ENCODE data around the gene OR56B4. TPM values are rescaled to one million over a fixed set of nuclear protein-coding genes. Genes with fewer than 3 reads are reported as not detected.

Gene OR56B4
- total RNA-seq, 1 donor from 2014 or later: not detected

DNA sequence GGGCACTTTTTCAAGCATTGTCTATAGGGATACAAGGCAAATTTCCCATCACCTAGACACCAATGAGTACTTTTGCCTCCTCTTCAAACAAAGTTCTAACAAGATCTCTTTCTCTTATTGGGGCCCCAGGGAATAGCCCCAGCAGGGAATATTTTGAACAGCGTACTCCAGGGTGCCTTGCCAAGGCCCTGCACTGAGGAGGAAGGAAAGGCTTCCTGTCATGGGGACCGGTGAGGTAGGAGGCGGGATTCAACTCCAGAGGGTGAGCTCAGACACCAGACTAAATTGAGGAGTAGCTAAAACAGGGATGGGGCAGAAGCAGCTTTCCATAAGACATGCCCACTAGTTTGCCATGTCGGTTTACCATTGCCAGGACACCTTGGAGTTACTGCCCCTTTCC lies 28.0 kb upstream of the OR56B4 start:
- peaks cover 13% of the 10 kb centered on the region for H3K36me3 Mint-ChIP-seq (ENCODE audit: low read depth, unreplicated experiment)
- no peak for DNase-seq (ENCODE audit: low spot score)
- TF ChIP-seq, protein P1, sequence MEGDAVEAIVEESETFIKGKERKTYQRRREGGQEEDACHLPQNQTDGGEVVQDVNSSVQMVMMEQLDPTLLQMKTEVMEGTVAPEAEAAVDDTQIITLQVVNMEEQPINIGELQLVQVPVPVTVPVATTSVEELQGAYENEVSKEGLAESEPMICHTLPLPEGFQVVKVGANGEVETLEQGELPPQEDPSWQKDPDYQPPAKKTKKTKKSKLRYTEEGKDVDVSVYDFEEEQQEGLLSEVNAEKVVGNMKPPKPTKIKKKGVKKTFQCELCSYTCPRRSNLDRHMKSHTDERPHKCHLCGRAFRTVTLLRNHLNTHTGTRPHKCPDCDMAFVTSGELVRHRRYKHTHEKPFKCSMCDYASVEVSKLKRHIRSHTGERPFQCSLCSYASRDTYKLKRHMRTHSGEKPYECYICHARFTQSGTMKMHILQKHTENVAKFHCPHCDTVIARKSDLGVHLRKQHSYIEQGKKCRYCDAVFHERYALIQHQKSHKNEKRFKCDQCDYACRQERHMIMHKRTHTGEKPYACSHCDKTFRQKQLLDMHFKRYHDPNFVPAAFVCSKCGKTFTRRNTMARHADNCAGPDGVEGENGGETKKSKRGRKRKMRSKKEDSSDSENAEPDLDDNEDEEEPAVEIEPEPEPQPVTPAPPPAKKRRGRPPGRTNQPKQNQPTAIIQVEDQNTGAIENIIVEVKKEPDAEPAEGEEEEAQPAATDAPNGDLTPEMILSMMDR (IDR thresholded peaks at IDR 0.05; ENCODE audit: unreplicated experiment): no peak
- H3K27me3 Mint-ChIP-seq (ENCODE audit: unreplicated experiment): no peaks in the 10 kb centered on the region
- H3K4me1 Mint-ChIP-seq (ENCODE audit: unreplicated experiment): peaks cover 3% of the 10 kb centered on the region
- H3K4me3 Mint-ChIP-seq (ENCODE audit: unreplicated experiment): no peak overlapping the region
- H3K27ac Mint-ChIP-seq (ENCODE audit: unreplicated experiment): no peak overlapping the region
- H3K9me3 Mint-ChIP-seq (ENCODE audit: unreplicated experiment): peaks cover 13% of the 10 kb centered on the region

DNA sequence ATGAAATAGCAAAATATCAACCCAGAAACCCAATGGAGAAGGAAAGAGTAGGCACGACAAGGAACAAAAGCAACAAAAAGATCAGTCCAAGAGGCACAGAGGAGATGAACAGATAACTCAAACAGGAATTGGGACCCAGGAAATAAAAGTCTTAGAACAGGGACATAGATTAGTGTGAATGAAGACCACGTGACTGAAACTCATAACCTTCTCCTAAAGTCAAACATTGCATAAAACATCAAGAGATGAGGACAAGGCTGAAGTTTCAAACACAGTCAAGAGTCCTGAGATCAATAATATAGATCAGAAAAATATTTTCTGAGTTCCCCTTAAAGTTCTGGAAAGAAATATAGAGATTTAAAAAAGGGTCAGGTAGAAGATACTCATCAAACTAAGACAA lies 24.4 kb upstream of the OR56B4 start:
- no peaks in the 10 kb centered on the region for H3K36me3 Mint-ChIP-seq (ENCODE audit: low read depth, unreplicated experiment)

DNA sequence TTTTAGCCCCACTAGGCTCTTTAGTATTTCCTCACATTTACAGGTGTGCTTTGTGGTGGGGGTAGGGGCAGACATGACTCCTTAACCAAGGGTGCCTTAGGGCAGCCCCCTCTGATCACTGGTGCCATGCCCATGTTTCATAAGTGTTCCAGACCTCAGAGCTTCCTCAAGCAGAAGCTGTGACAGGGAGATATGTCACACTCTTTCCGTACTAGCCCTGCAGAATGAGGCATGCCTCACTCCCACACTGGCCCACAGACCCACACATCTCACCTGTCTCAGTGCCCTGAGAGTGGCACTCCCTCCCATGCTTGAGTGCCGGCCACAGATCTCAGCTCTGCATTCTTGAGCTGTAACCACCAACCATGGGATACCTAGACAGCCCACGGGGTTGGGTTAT lies 22.9 kb upstream of the OR56B4 start:
- Mint-ChIP-seq H3K27ac (ENCODE audit: unreplicated experiment) (no peak overlapping the region), H3K27me3 (ENCODE audit: unreplicated experiment) (no peaks in the 10 kb centered on the region), H3K4me3 (ENCODE audit: unreplicated experiment) (no peak overlapping the region), H3K4me1 (ENCODE audit: unreplicated experiment) (peaks cover under 1% of the 10 kb centered on the region), H3K36me3 (ENCODE audit: low read depth, unreplicated experiment) (no peaks in the 10 kb centered on the region), H3K9me3 (ENCODE audit: unreplicated experiment) (no peaks in the 10 kb centered on the region)
- no peak for DNase-seq (ENCODE audit: low spot score)
- TF ChIP-seq, protein P1 (IDR thresholded peaks at IDR 0.05; ENCODE audit: unreplicated experiment): no peak

More for the DNA sequence above, 24.4 kb upstream of the OR56B4 start:
- DNase-seq (ENCODE audit: low spot score): no peak
- TF ChIP-seq, protein P1 (IDR thresholded peaks at IDR 0.05; ENCODE audit: unreplicated experiment): no peak
- Mint-ChIP-seq H3K4me3 (ENCODE audit: unreplicated experiment) (no peak overlapping the region), H3K27me3 (ENCODE audit: unreplicated experiment) (no peaks in the 10 kb centered on the region), H3K4me1 (ENCODE audit: unreplicated experiment) (peaks cover 3% of the 10 kb centered on the region), H3K27ac (ENCODE audit: unreplicated experiment) (no peak overlapping the region), H3K9me3 (ENCODE audit: unreplicated experiment) (no peaks in the 10 kb centered on the region)

- no peak for DNase-seq (ENCODE audit: low spot score)
- Mint-ChIP-seq H3K27me3 (ENCODE audit: unreplicated experiment) (no peaks in the 10 kb centered on the region), H3K9me3 (ENCODE audit: unreplicated experiment) (no peaks in the 10 kb centered on the region), H3K4me3 (ENCODE audit: unreplicated experiment) (no peak overlapping the region), H3K36me3 (ENCODE audit: low read depth, unreplicated experiment) (no peaks in the 10 kb centered on the region), H3K27ac (ENCODE audit: unreplicated experiment) (no peak overlapping the region), H3K4me1 (ENCODE audit: unreplicated experiment) (no peaks in the 10 kb centered on the region)
- TF ChIP-seq, protein P1 (IDR thresholded peaks at IDR 0.05; ENCODE audit: unreplicated experiment): no peak
These were observed 13.3 kb upstream of the OR56B4 start for GRCh38 chr11:6094186-6094585.

- H3K4me1 Mint-ChIP-seq (ENCODE audit: unreplicated experiment): no peaks in the 10 kb centered on the region
- no peaks in the 10 kb centered on the region for H3K27me3 Mint-ChIP-seq (ENCODE audit: unreplicated experiment)
- TF ChIP-seq, protein P1 (IDR thresholded peaks at IDR 0.05; ENCODE audit: unreplicated experiment): no peak
- no peak for DNase-seq (ENCODE audit: low spot score)
- no peak overlapping the region for H3K27ac Mint-ChIP-seq (ENCODE audit: unreplicated experiment)
- no peaks in the 10 kb centered on the region for H3K36me3 Mint-ChIP-seq (ENCODE audit: low read depth, unreplicated experiment)
- no peaks in the 10 kb centered on the region for H3K9me3 Mint-ChIP-seq (ENCODE audit: unreplicated experiment)
- no peak overlapping the region for H3K4me3 Mint-ChIP-seq (ENCODE audit: unreplicated experiment)
These were observed 11.7 kb upstream of the OR56B4 start for GRCh38 chr11:6095798-6096197.
